ENCODE results near the gene UBAC2.

The UBAC2 gene

GRCh38 chr13:99190147-99190985 lies 10.3 kb upstream of the UBAC2 start:
- DNase-seq, result no peak

- no peak for DNase-seq
Observed at GRCh38 chr13:99191336-99191899, 9.2 kb upstream of the UBAC2 start.

GRCh38 chr13:99191900-99192399 lies 8.7 kb upstream of the UBAC2 start:
- DNase-seq, result no peak

- DNase-seq, result no peak
Observed at GRCh38 chr13:99192480-99192879, 8.2 kb upstream of the UBAC2 start.

GRCh38 chr13:99193152-99193551 lies 7.5 kb upstream of the UBAC2 start:
- no peak for DNase-seq

- DNase-seq, result peak in 1 of 2 experiments; percentile 1
Observed at GRCh38 chr13:99196466-99197116, 4.1 kb upstream of the UBAC2 start.

GRCh38 chr13:99197117-99197651 lies 3.5 kb upstream of the UBAC2 start:
- peak in 1 of 2 experiments; percentile 2 for DNase-seq

GRCh38 chr13:99199541-99200431 lies 868 bp upstream of the UBAC2 start:
- DNase-seq, result no peak

GRCh38 chr13:99203601-99204579 lies 3.2 kb downstream of the UBAC2 start:
- peak in 1 of 2 experiments; percentile 6 for DNase-seq

- DNase-seq, result peak in 1 of 2 experiments; percentile 1
Observed at GRCh38 chr13:99205621-99206220, 5.1 kb downstream of the UBAC2 start.

- peak in 1 of 2 experiments; percentile 1 for DNase-seq
Observed at GRCh38 chr13:99206226-99206625, 5.6 kb downstream of the UBAC2 start.

GRCh38 chr13:99206873-99207272 lies 6.2 kb downstream of the UBAC2 start:
- DNase-seq, result peak in 1 of 2 experiments; percentile 2

GRCh38 chr13:99207511-99207910 lies 6.9 kb downstream of the UBAC2 start:
- peak in 1 of 2 experiments; percentile 1 for DNase-seq

- peak in 1 of 2 experiments; percentile 1 for DNase-seq
Observed at GRCh38 chr13:99208185-99208584, 7.5 kb downstream of the UBAC2 start.

- DNase-seq, result peak in 1 of 2 experiments; percentile 2
Observed at GRCh38 chr13:99208845-99209527, 8.3 kb downstream of the UBAC2 start.

GRCh38 chr13:99210627-99211026 lies 10.0 kb downstream of the UBAC2 start:
- DNase-seq, result peak in 1 of 2 experiments; percentile 1

- DNase-seq, result peak in 1 of 2 experiments; percentile 2
Observed at GRCh38 chr13:99211421-99212035, 10.9 kb downstream of the UBAC2 start.

GRCh38 chr13:99214232-99214631 lies 13.6 kb downstream of the UBAC2 start:
- DNase-seq, result peak; percentile 64 to 74

- DNase-seq, result no peak
Observed at GRCh38 chr13:99214731-99215130, 14.1 kb downstream of the UBAC2 start.
